HCT116 (cell line): Measurements from ENCODE around the gene AUTS2. TPM values are rescaled to one million over a fixed set of nuclear protein-coding genes. Genes with fewer than 3 reads are reported as not detected.

Experiments used
- ATAC-seq: fragments of 200-7000 bp; cut with Tn5 transposase; 2 replicates; pipeline ENCODE4 v1.9.1; 2020; ENCODE audit warnings: mild to moderate bottlenecking, moderate library complexity
- BruUV-seq: library from RNA; stranded (reverse); fragments of 400-500 nt; replicated peaks from 2 replicates; lab custom pipeline; 2021; lab: Mats Ljungman, UMichigan
- CTCF ChIA-PET: fragments of 300-600 bp; sonication (Branson Sonifier 250); formaldehyde crosslinking; loops from one replicate; lab custom pipeline; 2021; ENCODE audit warnings: antibody characterized with exemption; lab: Charles Lee
- POLR2A ChIA-PET: fragments of 300-600, 350-600 bp; sonication (Branson Sonifier 250); formaldehyde crosslinking; loops from one replicate; lab custom pipeline; 2021; ENCODE audit warnings: antibody characterized with exemption; lab: Charles Lee
- RAD21 ChIA-PET, 2 experiments: fragments of 300-600 bp; sonication (Branson Sonifier 250); formaldehyde crosslinking; loops; one replicate each; lab custom pipeline; 2023; ENCODE audit warnings: low total read pairs in 2 of 2; ENCODE audit not compliant: uncharacterized antibody in 2 of 2, unreplicated experiment in 2 of 2, low non-redundant PET in 1 of 2; lab: Charles Lee
- DNase-seq: peaks from one replicate; pipeline ENCODE4 v3.0.0-alpha.2; 2010; ENCODE audit warnings: low read depth, low spot score
- H2AFZ ChIP-seq: fragments of 200-600 bp; shearing (Covaris generic), sonication (generic); 2 replicates; pipeline ENCODE4 v1.6.1; 2017; ENCODE audit warnings: low read depth, mixed run types, mixed read lengths, antibody characterized with exemption, low read length; ENCODE audit not compliant: poor library complexity, severe bottlenecking
- H3K27ac ChIP-seq: 2 replicates; pipeline ENCODE4 v1.5.1; 2012; ENCODE audit warnings: low read depth, low read length
- H3K27me3 ChIP-seq: fragments of 200-600 bp; sonication (generic); 2 replicates; pipeline ENCODE4 v1.6.1; 2016; ENCODE audit warnings: mixed run types, low read length, mixed read lengths; ENCODE audit not compliant: insufficient read depth
- H3K36me3 ChIP-seq, 2 experiments: fragments of 200-500 bp in 1 of 2; fragments of 200-600 bp in 1 of 2; sonication (Bioruptor generic) in 1 of 2; sonication (generic) in 1 of 2; 2 replicates each; pipeline versions ENCODE4 v1.5.1 to v1.6.1; 2014 to 2016; ENCODE audit warnings: low read length in 2 of 2, inconsistent platforms in 1 of 2, mixed read lengths in 1 of 2, mixed run types in 1 of 2; ENCODE audit not compliant: insufficient read depth in 2 of 2, control insufficient read depth in 1 of 2
- H3K4me1 ChIP-seq, 2 experiments: fragments of 200-600 bp in 1 of 2; sonication (generic) in 1 of 2; 2 replicates each; pipeline versions ENCODE4 v1.5.1 to v1.6.1; 2012 to 2017; ENCODE audit warnings: low read length in 2 of 2, inconsistent platforms in 1 of 2, mild to moderate bottlenecking in 1 of 2, mixed read lengths in 1 of 2, mixed run types in 1 of 2, moderate library complexity in 1 of 2; ENCODE audit not compliant: insufficient read depth in 2 of 2, control insufficient read depth in 1 of 2
- H3K4me2 ChIP-seq: fragments of 200-600 bp; sonication (generic); 2 replicates; pipeline ENCODE4 v1.6.1; 2017; ENCODE audit warnings: mixed run types, low read length, mixed read lengths
- H3K4me3 ChIP-seq, 2 experiments: fragments of 200-600 bp in 1 of 2; sonication (generic) in 1 of 2; replicated peaks in 1 of 2; 2 replicates each; pipeline ENCODE4 v1.5.1; 2011 to 2016; ENCODE audit warnings: low read length in 2 of 2, control low read depth in 1 of 2, low read depth in 1 of 2, mild to moderate bottlenecking in 1 of 2, mixed read lengths in 1 of 2, mixed run types in 1 of 2
- H3K79me2 ChIP-seq: fragments of 200-600 bp; sonication (generic); 2 replicates; pipeline ENCODE4 v1.6.1; 2017; ENCODE audit warnings: mild to moderate bottlenecking, mixed run types, low read length, moderate library complexity, mixed read lengths; ENCODE audit not compliant: insufficient read depth
- H3K9ac ChIP-seq: fragments of 200-600 bp; sonication (generic); 2 replicates; pipeline ENCODE4 v1.6.1; 2016; ENCODE audit warnings: low read length, mixed read lengths
- H3K9me2 ChIP-seq: fragments of 200-600 bp; sonication (generic), shearing (Covaris generic); 2 replicates; pipeline ENCODE4 v1.6.1; 2017; ENCODE audit warnings: mixed run types, mild to moderate bottlenecking, moderate library complexity; ENCODE audit not compliant: insufficient read depth
- H3K9me3 ChIP-seq, 2 experiments: fragments of 200-500 bp in 1 of 2; fragments of 200-600 bp in 1 of 2; sonication (Bioruptor generic) in 1 of 2; sonication (generic) in 1 of 2; 2 replicates each; pipeline ENCODE4 v1.6.1; 2014 to 2017; ENCODE audit warnings: low read length in 2 of 2, mixed read lengths in 2 of 2, inconsistent platforms in 1 of 2, low read depth in 1 of 2, mild to moderate bottlenecking in 1 of 2, mixed run types in 1 of 2, moderate library complexity in 1 of 2; ENCODE audit not compliant: control insufficient read depth in 1 of 2, insufficient read depth in 1 of 2
- H4K20me1 ChIP-seq: fragments of 200-600 bp; sonication (generic), shearing (Covaris generic); 2 replicates; pipeline ENCODE4 v1.6.1; 2017; ENCODE audit warnings: mixed run types, mild to moderate bottlenecking, moderate library complexity; ENCODE audit not compliant: insufficient read depth
- CBX3 ChIP-seq: IDR thresholded peaks from 2 replicates; pipeline ENCODE4 v1.6.1; 2012; ENCODE audit warnings: low read depth
- CEBPB ChIP-seq: IDR thresholded peaks from 2 replicates; pipeline ENCODE4 v1.6.1; 2012; ENCODE audit warnings: low read depth
- CTCF ChIP-seq, 3 experiments: fragments of 200-600 bp in 1 of 3; sonication (generic) in 1 of 3; IDR thresholded peaks in 2 of 3; conservative IDR thresholded peaks in 1 of 3; 2 replicates each; pipeline ENCODE4 v1.5.1; 2012 to 2017; ENCODE audit warnings: low read depth in 2 of 3, low read length in 2 of 3, antibody characterized with exemption in 1 of 3, borderline replicate concordance in 1 of 3, control low read depth in 1 of 3, mild to moderate bottlenecking in 1 of 3, mixed read lengths in 1 of 3, mixed run types in 1 of 3, moderate library complexity in 1 of 3; ENCODE audit not compliant: insufficient read depth in 1 of 3
- EGR1 ChIP-seq: IDR thresholded peaks from 2 replicates; pipeline ENCODE4 v1.6.1; 2012; ENCODE audit warnings: low read depth
- EZH2phosphoT487 ChIP-seq: fragments of 200-600 bp; IDR thresholded peaks from 2 replicates; pipeline ENCODE4 v1.6.1; 2018; ENCODE audit warnings: antibody characterized with exemption, borderline replicate concordance
- FOSL1 ChIP-seq: IDR thresholded peaks from 2 replicates; pipeline ENCODE4 v1.6.1; 2012; ENCODE audit warnings: low read depth
- POLR2AphosphoS5 ChIP-seq: IDR thresholded peaks from 2 replicates; pipeline ENCODE4 v1.6.1; 2011; ENCODE audit warnings: mild to moderate bottlenecking, low read depth, low read length, moderate library complexity
- RAD21 ChIP-seq: IDR thresholded peaks from 2 replicates; pipeline ENCODE4 v1.6.1; 2012; ENCODE audit warnings: low read depth, mild to moderate bottlenecking
- SRF ChIP-seq: IDR thresholded peaks from 2 replicates; pipeline ENCODE4 v1.6.1; 2012; ENCODE audit warnings: low read depth
- ZFX ChIP-seq: fragments of 450-650 bp; IDR thresholded peaks from 2 replicates; pipeline ENCODE4 v1.6.1; 2017
- ZNF274 ChIP-seq: fragments of 200-500 bp; sonication (Bioruptor generic); IDR thresholded peaks from 2 replicates; pipeline ENCODE4 v1.6.1; 2014; ENCODE audit warnings: mild to moderate bottlenecking, low read depth, low read length, inconsistent platforms
- intact Hi-C: fragments of 100-400 bp; cut with micrococcal nuclease; formaldehyde crosslinking; loops from 2 replicates; pipeline ENCODE4 v1.10.0; 2022
- total RNA-seq: library from RNA; stranded (reverse); gene quantifications from one replicate; pipeline ENCODE4 v1.2.1, GENCODE V29; 2021; ENCODE audit not compliant: unreplicated experiment
- TF ChIP-seq, protein P1 (sequence below): IDR thresholded peaks from 2 replicates; pipeline ENCODE4 v1.6.1; 2012; ENCODE audit warnings: low read depth
- TF ChIP-seq, protein P2 (sequence below): IDR thresholded peaks from 2 replicates; pipeline ENCODE4 v1.6.1; 2012

The AUTS2 gene
- total RNA-seq, 1 experiment from 2014 or later = 0.93 TPM

- intact Hi-C loops = no loop called here
- DNase-seq = no peak
- H3K4me2 ChIP-seq = no peak overlapping the region
- no peak for ATAC-seq
- H3K9ac ChIP-seq = no peak overlapping the region
- no peaks in the 10 kb centered on the region for H3K79me2 ChIP-seq
- ChIA-PET RAD21 (no interaction called here), POLR2A (no interaction called here), CTCF (no interaction called here)
- H4K20me1 ChIP-seq = no peaks in the 10 kb centered on the region
- BruUV-seq = no TSS peak
- no peaks in the 10 kb centered on the region for H3K4me1 ChIP-seq
- H3K36me3 ChIP-seq = no peaks in the 10 kb centered on the region
- H3K4me3 ChIP-seq = no peak overlapping the region
- H3K9me2 ChIP-seq = no peaks in the 10 kb centered on the region
- no peak overlapping the region for H3K27ac ChIP-seq
- peaks cover 5 to 6% of the 10 kb centered on the region in 2 experiments; a peak in 2 of 4 replicates for H3K9me3 ChIP-seq
- no peaks in the 10 kb centered on the region for H3K27me3 ChIP-seq
- no peak overlapping the region for H2AFZ ChIP-seq
- no peak for TF ChIP-seq FOSL1
Measured at GRCh38 chr7:70092314-70093204, 494.3 kb downstream of the AUTS2 start.

DNA sequence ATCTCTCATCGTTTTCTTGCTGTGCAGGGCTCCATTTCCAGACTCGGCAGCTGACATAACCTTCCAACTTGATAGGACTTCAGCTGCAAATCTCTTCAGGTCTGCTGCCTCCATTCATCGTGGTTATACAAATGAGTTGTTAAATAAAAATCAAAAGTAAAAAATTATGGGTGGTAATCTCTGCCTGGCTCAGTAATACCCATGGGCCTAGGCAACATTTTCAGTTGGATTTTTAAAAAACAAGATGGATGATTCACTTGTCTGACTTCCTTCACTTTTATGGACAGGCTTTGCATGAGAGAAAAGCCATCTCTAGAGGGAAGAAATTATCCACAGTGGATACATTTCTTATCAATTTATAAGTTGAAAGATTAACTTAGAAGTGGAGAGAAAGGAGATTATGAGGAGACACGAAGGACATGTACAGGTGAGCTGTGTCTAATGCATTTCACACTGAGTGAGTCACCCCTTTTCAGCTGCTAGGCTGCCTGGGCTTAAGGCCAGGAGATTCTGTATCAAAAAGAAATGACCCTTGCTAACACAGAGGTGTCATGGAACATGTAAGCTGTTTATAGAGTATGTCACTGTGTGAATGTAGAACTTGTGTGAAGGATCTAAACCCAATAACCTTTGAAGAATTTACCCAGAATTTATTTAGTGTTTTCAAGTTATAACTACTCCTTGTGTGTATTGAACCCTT, 495.1 kb downstream of the AUTS2 start:
- no peak overlapping the region for H2AFZ ChIP-seq
- intact Hi-C loops = no loop called here
- H3K4me2 ChIP-seq = no peak overlapping the region
- DNase-seq (no peak), ATAC-seq (no peak)
- H3K79me2 ChIP-seq = no peaks in the 10 kb centered on the region
- H3K9me3 ChIP-seq = peaks cover 5 to 8% of the 10 kb centered on the region in 2 experiments; a peak in 2 of 4 replicates
- ChIA-PET POLR2A (no interaction called here), RAD21 (no interaction called here), CTCF (no interaction called here)
- H4K20me1 ChIP-seq = no peaks in the 10 kb centered on the region
- no peak overlapping the region for H3K27ac ChIP-seq
- H3K9me2 ChIP-seq = no peaks in the 10 kb centered on the region
- BruUV-seq = no TSS peak
- H3K27me3 ChIP-seq = no peaks in the 10 kb centered on the region
- H3K9ac ChIP-seq = no peak overlapping the region
- no peak overlapping the region for H3K4me3 ChIP-seq
- H3K36me3 ChIP-seq = no peaks in the 10 kb centered on the region
- H3K4me1 ChIP-seq = no peaks in the 10 kb centered on the region
- TF ChIP-seq ZNF274 = no peak
- no peak for TF ChIP-seq CTCF (IDR thresholded peaks at IDR 0.05 in 2 of 3, conservative IDR thresholded peaks at IDR 0.05 in 1 of 3; ENCODE audit: borderline replicate concordance in 1 of 3, insufficient read depth in 1 of 3, low read depth in 2 of 3, low read length in 2 of 3)
- no peak for TF ChIP-seq SRF
- no peak for TF ChIP-seq EGR1
- TF ChIP-seq RAD21 = no peak
- TF ChIP-seq EZH2phosphoT487 = no peak
- no peak for TF ChIP-seq CEBPB
- TF ChIP-seq, protein P1, sequence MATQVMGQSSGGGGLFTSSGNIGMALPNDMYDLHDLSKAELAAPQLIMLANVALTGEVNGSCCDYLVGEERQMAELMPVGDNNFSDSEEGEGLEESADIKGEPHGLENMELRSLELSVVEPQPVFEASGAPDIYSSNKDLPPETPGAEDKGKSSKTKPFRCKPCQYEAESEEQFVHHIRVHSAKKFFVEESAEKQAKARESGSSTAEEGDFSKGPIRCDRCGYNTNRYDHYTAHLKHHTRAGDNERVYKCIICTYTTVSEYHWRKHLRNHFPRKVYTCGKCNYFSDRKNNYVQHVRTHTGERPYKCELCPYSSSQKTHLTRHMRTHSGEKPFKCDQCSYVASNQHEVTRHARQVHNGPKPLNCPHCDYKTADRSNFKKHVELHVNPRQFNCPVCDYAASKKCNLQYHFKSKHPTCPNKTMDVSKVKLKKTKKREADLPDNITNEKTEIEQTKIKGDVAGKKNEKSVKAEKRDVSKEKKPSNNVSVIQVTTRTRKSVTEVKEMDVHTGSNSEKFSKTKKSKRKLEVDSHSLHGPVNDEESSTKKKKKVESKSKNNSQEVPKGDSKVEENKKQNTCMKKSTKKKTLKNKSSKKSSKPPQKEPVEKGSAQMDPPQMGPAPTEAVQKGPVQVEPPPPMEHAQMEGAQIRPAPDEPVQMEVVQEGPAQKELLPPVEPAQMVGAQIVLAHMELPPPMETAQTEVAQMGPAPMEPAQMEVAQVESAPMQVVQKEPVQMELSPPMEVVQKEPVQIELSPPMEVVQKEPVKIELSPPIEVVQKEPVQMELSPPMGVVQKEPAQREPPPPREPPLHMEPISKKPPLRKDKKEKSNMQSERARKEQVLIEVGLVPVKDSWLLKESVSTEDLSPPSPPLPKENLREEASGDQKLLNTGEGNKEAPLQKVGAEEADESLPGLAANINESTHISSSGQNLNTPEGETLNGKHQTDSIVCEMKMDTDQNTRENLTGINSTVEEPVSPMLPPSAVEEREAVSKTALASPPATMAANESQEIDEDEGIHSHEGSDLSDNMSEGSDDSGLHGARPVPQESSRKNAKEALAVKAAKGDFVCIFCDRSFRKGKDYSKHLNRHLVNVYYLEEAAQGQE = no peak
- TF ChIP-seq, protein P2, sequence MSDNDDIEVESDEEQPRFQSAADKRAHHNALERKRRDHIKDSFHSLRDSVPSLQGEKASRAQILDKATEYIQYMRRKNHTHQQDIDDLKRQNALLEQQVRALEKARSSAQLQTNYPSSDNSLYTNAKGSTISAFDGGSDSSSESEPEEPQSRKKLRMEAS = no peak
- TF ChIP-seq FOSL1 = no peak
- no peak for TF ChIP-seq ZFX
- no peak for TF ChIP-seq CBX3
- TF ChIP-seq POLR2AphosphoS5 = no peak
